ENCODE results near the gene LMTK3.

DNA sequence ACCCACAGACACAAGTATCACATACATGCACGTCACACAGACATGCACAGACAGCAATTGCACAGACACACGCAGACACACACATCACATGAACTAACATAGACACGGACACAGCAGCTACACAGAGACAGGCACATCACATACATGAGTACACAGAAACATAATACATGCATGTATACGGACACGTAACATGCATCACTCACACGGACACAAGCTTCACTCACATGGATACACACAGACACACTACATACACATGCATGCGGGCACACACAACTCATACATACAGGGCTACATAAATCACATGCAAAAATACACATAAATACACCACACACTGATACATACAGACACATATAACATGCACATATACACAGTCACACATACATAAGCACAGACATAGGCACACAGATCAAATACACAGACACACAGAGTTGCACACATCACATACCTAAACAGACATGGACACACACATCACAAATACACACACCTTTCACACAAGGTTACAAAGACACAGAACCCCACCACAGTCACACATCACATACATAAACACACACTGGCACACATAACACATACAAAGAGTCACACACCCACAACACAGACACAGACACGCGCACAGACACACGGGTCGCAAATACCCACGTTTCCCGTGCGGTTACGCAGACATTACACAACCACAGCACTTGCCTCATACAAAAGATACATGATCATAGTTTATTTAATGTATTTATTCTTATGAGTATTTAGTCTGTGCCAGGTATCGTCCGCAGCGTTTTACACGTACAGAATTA is 1.1 kb upstream of the LMTK3 start:
- TF ChIP-seq, protein P1, sequence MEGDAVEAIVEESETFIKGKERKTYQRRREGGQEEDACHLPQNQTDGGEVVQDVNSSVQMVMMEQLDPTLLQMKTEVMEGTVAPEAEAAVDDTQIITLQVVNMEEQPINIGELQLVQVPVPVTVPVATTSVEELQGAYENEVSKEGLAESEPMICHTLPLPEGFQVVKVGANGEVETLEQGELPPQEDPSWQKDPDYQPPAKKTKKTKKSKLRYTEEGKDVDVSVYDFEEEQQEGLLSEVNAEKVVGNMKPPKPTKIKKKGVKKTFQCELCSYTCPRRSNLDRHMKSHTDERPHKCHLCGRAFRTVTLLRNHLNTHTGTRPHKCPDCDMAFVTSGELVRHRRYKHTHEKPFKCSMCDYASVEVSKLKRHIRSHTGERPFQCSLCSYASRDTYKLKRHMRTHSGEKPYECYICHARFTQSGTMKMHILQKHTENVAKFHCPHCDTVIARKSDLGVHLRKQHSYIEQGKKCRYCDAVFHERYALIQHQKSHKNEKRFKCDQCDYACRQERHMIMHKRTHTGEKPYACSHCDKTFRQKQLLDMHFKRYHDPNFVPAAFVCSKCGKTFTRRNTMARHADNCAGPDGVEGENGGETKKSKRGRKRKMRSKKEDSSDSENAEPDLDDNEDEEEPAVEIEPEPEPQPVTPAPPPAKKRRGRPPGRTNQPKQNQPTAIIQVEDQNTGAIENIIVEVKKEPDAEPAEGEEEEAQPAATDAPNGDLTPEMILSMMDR (IDR thresholded peaks at IDR 0.05; ENCODE audit: low read depth, low read length, poor library complexity, severe bottlenecking) = no peak
- no peak for TF ChIP-seq EZH2phosphoT487 (IDR thresholded peaks at IDR 0.05; ENCODE audit: borderline replicate concordance, low read length)
